Activated gamma-delta T cell (primary cell): ENCODE results near the gene PARD3.

Experiments
- DNase-seq: peaks from one replicate; lab custom pipeline; 2025; lab: John Stamatoyannopoulos, UW

PARD3 gene

DNA sequence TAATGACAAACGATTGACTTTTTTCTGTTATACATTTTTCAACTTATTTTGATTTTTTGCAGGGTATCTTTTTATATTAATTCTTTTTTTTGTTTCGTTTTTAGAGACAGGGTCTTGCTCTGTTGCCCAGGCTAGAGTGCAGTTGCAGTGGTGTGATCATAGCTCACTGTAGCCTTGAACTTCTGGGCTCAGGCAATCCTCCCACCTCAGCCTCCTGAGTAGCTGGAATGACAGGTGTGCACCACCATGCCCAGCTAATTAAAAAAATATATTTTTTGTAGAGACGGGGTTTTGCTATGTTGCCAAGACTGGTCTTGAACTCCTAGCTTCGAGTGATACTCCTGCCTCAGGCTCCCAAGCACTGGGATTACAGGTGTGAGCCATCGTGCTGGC, 601.3 kb downstream of the PARD3 start:
- no peak for DNase-seq

- no peak for DNase-seq
Measured at GRCh38 chr10:34213193-34213804, 601.8 kb downstream of the PARD3 start.

GRCh38 chr10:34207343-34207742, 607.8 kb downstream of the PARD3 start:
- no peak for DNase-seq

- no peak for DNase-seq
Measured at GRCh38 chr10:34206935-34207268, 608.2 kb downstream of the PARD3 start.

GRCh38 chr10:34206078-34206934, 608.8 kb downstream of the PARD3 start:
- DNase-seq: no peak

- no peak for DNase-seq
Measured at GRCh38 chr10:34205452-34205851, 609.6 kb downstream of the PARD3 start.

DNA sequence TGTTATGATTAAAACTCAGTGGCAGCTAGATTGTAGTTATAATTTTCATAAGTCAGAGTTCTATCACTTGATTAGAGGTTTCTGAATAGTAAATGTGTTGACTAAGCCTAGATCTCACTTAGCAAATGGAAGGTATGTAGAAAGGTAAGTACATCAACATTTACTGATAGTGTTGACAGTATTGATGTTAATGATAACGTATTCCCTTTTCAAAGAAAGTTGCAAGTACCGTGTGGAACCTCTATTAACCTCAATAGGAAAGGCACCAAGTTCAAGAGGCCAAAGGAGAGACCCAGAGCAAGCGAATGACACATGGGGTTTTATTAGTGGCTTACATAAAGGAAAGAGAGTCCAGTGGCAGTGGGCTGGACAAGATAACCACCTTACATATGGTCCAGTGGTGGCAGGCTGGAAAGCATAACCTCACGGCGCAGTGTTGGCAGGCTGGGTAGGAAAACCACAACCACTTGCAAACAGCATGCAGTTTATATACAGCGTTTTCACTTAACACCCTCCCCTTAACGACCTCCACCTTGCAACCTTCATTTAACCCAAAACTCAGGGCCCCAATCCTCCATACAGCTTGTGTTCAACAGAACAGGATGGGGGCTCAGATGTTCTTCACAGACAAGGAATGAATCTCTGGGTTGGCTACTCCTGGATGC, 611.0 kb downstream of the PARD3 start:
- DNase-seq: no peak

DNA sequence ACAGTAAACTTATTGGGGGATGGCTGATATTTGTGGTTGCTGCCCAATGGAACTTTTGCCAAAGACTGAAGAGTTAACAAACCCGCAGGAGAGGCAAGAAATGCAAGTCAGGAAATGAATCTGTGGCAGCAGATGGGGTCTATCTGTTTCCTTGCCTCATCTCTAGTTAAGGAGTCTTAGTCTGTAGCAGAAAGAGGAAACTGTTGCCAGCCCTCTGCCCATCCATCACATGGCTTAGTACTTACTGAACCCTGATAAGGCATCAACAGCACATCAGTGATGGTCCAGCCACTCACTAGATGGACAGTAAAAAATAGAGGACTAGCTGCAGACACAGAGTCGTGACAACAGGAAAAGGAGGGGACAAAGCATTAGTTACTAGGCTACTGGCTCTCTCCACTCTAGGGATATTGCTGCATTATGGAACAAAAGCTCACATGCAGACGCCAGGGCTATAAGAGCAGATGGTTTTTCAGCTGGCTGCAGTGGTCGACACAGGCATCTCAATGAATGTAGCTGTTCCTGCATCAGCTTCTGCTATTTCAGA, 614.7 kb downstream of the PARD3 start:
- DNase-seq: no peak

DNA sequence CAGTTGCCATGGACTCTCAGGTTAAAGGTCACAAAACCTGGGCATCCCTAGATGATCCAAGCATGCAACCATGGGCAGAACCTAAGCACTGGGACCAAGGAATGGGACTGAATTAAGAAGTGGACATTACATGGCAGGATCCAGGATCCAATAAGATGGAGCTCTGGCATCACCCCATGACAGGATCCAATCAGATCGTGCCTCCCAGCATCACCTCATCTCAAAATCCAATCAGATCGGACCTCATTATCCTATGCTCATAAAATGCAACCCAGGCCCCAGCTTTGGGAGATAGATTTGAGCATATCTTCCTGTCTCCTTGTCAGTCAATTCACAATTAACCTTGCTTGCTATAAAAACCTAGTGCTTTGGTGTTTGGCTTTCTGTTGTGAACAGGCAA, 616.1 kb downstream of the PARD3 start:
- no peak for DNase-seq

GRCh38 chr10:34196058-34196433, 619.0 kb downstream of the PARD3 start:
- DNase-seq: no peak

GRCh38 chr10:34195364-34196057, 619.6 kb downstream of the PARD3 start:
- no peak for DNase-seq

DNA sequence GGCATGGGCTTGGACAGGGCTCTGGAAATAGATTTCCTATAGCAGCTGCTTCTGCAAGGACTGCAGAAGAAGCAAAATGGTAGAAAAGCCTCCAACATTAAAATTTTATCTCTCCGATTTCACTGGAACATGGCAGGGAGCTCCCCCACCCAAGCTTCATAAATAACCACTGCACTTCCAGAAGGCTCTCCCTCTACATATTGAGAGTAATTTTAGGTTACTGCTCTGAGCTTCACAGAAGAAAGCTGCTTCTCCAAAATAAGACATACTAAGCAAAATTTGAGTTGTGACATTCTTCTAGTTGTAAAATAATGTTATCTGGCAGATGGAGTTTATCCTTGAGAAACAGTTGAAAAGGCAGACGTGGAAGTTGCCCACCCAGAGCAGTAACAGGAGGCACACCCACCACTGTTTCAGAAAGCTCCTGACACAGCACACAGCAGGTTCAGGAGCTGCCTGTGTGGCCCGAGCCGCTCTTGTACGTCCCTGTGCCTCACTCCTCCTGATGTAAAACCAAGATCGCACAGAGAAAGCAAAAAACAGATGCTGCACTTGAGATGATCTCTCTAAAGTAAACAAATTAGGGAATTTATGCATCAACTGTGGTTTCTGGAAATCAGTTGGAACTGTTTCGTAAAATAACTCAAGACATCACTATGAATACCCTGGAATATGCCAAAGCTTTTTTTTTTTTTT, 621.0 kb downstream of the PARD3 start:
- no peak for DNase-seq

DNA sequence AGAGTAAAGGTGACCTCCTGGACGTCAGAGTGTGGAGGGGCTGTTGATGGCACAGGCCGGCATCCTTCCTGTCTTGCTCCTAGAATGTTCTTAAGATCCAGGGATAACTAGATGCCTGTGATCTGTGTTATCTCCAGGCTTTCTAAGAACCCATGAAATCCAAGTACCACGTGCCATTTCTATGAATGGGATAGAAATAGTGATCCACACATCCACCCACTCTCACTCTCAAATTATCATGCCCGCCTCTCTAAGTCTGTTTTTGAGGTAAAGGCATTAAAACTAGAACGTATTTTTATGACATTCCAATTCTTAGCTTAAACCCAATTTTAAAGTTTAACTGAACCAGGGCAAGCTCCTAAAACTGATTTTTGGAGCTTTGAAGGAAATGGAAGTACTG, 622.5 kb downstream of the PARD3 start:
- DNase-seq: no peak

- DNase-seq: no peak
Measured at GRCh38 chr10:34191406-34191805, 623.7 kb downstream of the PARD3 start.

DNA sequence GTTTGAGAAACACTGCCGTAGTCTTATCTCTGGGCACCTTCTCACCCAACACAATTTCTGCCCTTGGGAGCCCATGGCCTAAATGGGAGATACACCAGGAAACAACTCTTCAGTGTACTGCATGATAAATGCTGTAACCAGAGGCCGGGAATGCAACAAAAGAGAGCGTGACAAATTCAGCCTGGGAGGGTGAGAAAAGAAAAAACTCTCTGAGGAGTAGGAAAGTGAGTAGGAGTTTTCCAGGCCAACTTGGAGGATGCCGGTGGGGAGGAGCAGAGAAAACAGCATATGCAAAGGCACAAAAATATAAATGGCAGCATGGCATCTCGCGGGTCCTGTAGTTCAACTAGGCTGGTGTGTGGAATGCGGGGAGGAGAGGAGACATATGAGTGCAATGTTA, 624.5 kb downstream of the PARD3 start:
- DNase-seq: no peak

GRCh38 chr10:34189830-34190229, 625.3 kb downstream of the PARD3 start:
- no peak for DNase-seq

DNA sequence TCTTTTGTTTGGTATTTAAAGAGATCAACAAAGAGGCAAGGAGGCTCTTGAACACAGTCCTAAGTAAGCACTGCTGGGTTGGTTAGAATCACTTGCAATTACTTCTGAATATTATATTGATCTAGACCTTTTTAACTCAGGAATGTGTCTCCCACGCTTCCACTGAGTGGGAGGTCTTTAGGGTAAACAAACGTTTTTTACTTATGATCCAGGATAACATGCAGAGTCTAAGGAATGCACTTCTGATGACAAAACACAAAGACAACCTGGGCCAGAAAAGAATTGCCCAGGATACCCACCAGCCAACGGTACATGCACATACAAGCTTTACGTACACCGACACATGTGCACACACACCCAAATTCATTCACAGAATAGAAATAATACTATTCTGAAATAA, 626.9 kb downstream of the PARD3 start:
- no peak for DNase-seq

DNA sequence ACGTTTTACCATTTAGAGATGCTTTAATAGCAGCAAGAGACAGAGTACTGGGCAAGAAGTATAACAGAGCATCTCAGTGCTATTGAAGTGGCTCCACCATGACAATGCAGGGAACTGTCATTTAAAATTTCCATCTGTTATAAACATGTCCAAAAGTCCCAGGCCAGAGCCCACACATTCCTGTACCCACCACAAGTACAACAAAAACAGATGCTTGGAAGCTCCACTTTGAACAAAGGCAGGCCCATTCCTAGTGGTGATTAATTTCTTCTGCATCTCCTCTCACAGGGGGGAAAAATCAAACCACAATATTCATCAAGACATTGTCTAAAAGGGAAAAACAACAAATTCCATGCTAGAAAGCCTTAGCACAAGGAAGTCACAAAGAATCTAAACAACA, 627.9 kb downstream of the PARD3 start:
- DNase-seq: no peak

DNA sequence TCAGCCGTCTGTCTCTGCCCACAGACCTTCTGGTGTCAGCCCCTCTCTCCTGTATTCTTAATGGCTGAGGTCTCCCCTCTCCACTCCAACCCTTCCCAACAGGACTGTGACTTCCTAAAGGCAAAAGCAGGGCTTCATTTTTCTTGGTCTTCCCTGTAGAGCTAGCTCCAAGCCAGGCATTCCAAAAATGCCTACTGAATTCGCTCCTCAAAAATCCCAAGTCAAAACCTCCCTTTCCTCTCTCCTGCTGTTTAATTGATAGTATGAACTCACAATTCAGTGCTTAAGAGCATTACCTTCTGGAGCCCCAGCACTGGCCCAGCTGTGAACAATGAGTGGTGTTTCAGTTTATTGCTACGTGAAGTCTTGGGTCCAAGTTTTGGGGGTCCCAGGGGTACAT, 628.4 kb downstream of the PARD3 start:
- DNase-seq: no peak

- no peak for DNase-seq
Measured at GRCh38 chr10:34185998-34186397, 629.1 kb downstream of the PARD3 start.

- no peak for DNase-seq
Measured at GRCh38 chr10:34184939-34185386, 630.1 kb downstream of the PARD3 start.

- DNase-seq: no peak
Measured at GRCh38 chr10:34184397-34184796, 630.7 kb downstream of the PARD3 start.
